Effector memory CD4-positive, alpha-beta T cell (primary cell): Measurements from ENCODE around the gene FZD7.

Experiments used
- DNase-seq, 3 donors: peaks; one replicate each; pipeline ENCODE4 v3.0.0-alpha.2; 2020
- H3K27ac ChIP-seq: 2 replicates; pipeline ENCODE4 v1.7.0; 2013; ENCODE audit warnings: mild to moderate bottlenecking, low read length, moderate library complexity; ENCODE audit not compliant: insufficient read depth, poor library complexity, severe bottlenecking
- H3K27me3 ChIP-seq: replicated peaks from 2 replicates; pipeline ENCODE4 v1.7.0; 2013; ENCODE audit warnings: mild to moderate bottlenecking, low read length; ENCODE audit not compliant: insufficient read depth, control insufficient read depth, poor library complexity, severe bottlenecking
- H3K36me3 ChIP-seq: 2 replicates; pipeline ENCODE4 v1.7.0; 2013; ENCODE audit warnings: mild to moderate bottlenecking, low read length, moderate library complexity; ENCODE audit not compliant: control insufficient read depth, insufficient read depth
- H3K4me1 ChIP-seq: 2 replicates; pipeline ENCODE4 v1.7.0; 2013; ENCODE audit warnings: low read length, mild to moderate bottlenecking; ENCODE audit not compliant: control insufficient read depth, insufficient read depth, poor library complexity, severe bottlenecking
- H3K4me3 ChIP-seq: 2 replicates; pipeline ENCODE4 v1.7.0; 2013; ENCODE audit warnings: low read length, low read depth, mild to moderate bottlenecking; ENCODE audit not compliant: insufficient read depth, poor library complexity, severe bottlenecking
- H3K9me3 ChIP-seq: 2 replicates; pipeline ENCODE4 v1.7.0; 2013; ENCODE audit warnings: mild to moderate bottlenecking, low read length, moderate library complexity; ENCODE audit not compliant: control insufficient read depth

FZD7 gene

GRCh38 chr2:202035941-202036372 lies 2.3 kb downstream of the FZD7 start:
- H3K4me1 ChIP-seq, result peaks cover 13% of the 10 kb centered on the region
- no peak overlapping the region for H3K27ac ChIP-seq
- no peak for DNase-seq
- no peaks in the 10 kb centered on the region for H3K9me3 ChIP-seq
- no peaks in the 10 kb centered on the region for H3K36me3 ChIP-seq
- H3K27me3 ChIP-seq, result peaks cover 33% of the 10 kb centered on the region
- no peak overlapping the region for H3K4me3 ChIP-seq

- Histone ChIP-seq H3K4me3 (no peak overlapping the region), H3K27ac (no peak overlapping the region), H3K4me1 (peaks cover 13% of the 10 kb centered on the region), H3K9me3 (no peaks in the 10 kb centered on the region), H3K36me3 (no peaks in the 10 kb centered on the region), H3K27me3 (peaks cover 33% of the 10 kb centered on the region)
- DNase-seq, result no peak
These were observed 3.0 kb downstream of the FZD7 start for GRCh38 chr2:202036601-202037037.

DNA sequence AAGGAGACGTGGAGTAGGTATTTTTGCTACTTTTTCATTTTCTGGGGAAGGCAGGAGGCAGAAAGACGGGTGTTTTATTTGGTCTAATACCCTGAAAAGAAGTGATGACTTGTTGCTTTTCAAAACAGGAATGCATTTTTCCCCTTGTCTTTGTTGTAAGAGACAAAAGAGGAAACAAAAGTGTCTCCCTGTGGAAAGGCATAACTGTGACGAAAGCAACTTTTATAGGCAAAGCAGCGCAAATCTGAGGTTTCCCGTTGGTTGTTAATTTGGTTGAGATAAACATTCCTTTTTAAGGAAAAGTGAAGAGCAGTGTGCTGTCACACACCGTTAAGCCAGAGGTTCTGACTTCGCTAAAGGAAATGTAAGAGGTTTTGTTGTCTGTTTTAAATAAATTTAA lies 3.4 kb downstream of the FZD7 start:
- Histone ChIP-seq H3K27me3 (peaks cover 33% of the 10 kb centered on the region), H3K27ac (no peak overlapping the region), H3K4me1 (peaks cover 13% of the 10 kb centered on the region), H3K9me3 (no peaks in the 10 kb centered on the region), H3K4me3 (no peak overlapping the region), H3K36me3 (no peaks in the 10 kb centered on the region)
- DNase-seq, result no peak

GRCh38 chr2:202038471-202039277 lies 5.0 kb downstream of the FZD7 start:
- Histone ChIP-seq H3K4me3 (no peak overlapping the region), H3K4me1 (peaks cover 13% of the 10 kb centered on the region), H3K9me3 (no peaks in the 10 kb centered on the region), H3K27me3 (peaks cover 33% of the 10 kb centered on the region), H3K36me3 (no peaks in the 10 kb centered on the region), H3K27ac (no peak overlapping the region)
- no peak for DNase-seq

GRCh38 chr2:202039278-202040078 lies 5.8 kb downstream of the FZD7 start:
- no peak overlapping the region for H3K4me3 ChIP-seq
- H3K4me1 ChIP-seq, result peaks cover 12% of the 10 kb centered on the region
- H3K9me3 ChIP-seq, result no peaks in the 10 kb centered on the region
- no peak for DNase-seq
- peaks cover 33% of the 10 kb centered on the region for H3K27me3 ChIP-seq
- no peak overlapping the region for H3K27ac ChIP-seq
- no peaks in the 10 kb centered on the region for H3K36me3 ChIP-seq

- H3K27ac ChIP-seq, result no peak overlapping the region
- no peaks in the 10 kb centered on the region for H3K36me3 ChIP-seq
- peaks cover 4% of the 10 kb centered on the region for H3K4me1 ChIP-seq
- H3K27me3 ChIP-seq, result peaks cover 30% of the 10 kb centered on the region
- H3K9me3 ChIP-seq, result no peaks in the 10 kb centered on the region
- H3K4me3 ChIP-seq, result no peak overlapping the region
- DNase-seq, result no peak
These were observed 6.6 kb downstream of the FZD7 start for GRCh38 chr2:202040079-202040844.

GRCh38 chr2:202042444-202042843 lies 8.8 kb downstream of the FZD7 start:
- no peak overlapping the region for H3K27ac ChIP-seq
- H3K9me3 ChIP-seq, result no peaks in the 10 kb centered on the region
- H3K36me3 ChIP-seq, result no peaks in the 10 kb centered on the region

GRCh38 chr2:202043475-202043874 lies 9.8 kb downstream of the FZD7 start:
- no peak overlapping the region for H3K27ac ChIP-seq
- no peak overlapping the region for H3K4me3 ChIP-seq
- H3K36me3 ChIP-seq, result no peaks in the 10 kb centered on the region
- H3K4me1 ChIP-seq, result no peaks in the 10 kb centered on the region
- no peak for DNase-seq
- H3K27me3 ChIP-seq, result peaks cover 6% of the 10 kb centered on the region
- H3K9me3 ChIP-seq, result no peaks in the 10 kb centered on the region

More at GRCh38 chr2:202042444-202042843, 8.8 kb downstream of the FZD7 start:
- H3K4me1 ChIP-seq, result no peaks in the 10 kb centered on the region
- H3K27me3 ChIP-seq, result peaks cover 9% of the 10 kb centered on the region
- no peak for DNase-seq
- no peak overlapping the region for H3K4me3 ChIP-seq

- H3K27ac ChIP-seq, result no peak overlapping the region
- DNase-seq, result no peak
- H3K27me3 ChIP-seq, result peaks cover 6% of the 10 kb centered on the region
- no peaks in the 10 kb centered on the region for H3K36me3 ChIP-seq
- no peak overlapping the region for H3K4me3 ChIP-seq
- H3K9me3 ChIP-seq, result no peaks in the 10 kb centered on the region
- H3K4me1 ChIP-seq, result no peaks in the 10 kb centered on the region
These were observed 11.1 kb downstream of the FZD7 start for GRCh38 chr2:202044777-202045176.
